Measurements from ENCODE around the gene HSPG2. TPM values are rescaled to one million over a fixed set of nuclear protein-coding genes. Genes with fewer than 3 reads are reported as not detected.

Gene HSPG2
- total and polyA plus RNA-seq, 11 donors: 164 to 608 (median 304) TPM

GRCh38 chr1:21816602-21817302 is 120.4 kb downstream of the HSPG2 start:
- ATAC-seq: no peak
- Histone ChIP-seq H3K27me3 (peaks cover 0 to 14% (median 0%) of the 10 kb centered on the region in 9 donors), H3K4me1 (peaks cover 0 to 32% (median 7%) of the 10 kb centered on the region in 12 donors), H3K36me3 (peaks cover 0 to 22% (median 12%) of the 10 kb centered on the region in 9 donors), H3K4me3 (no peak overlapping the region), H3K27ac (no peak overlapping the region), H3K9me3 (peaks cover 0 to 4% (median 0%) of the 10 kb centered on the region in 12 donors)
- TF ChIP-seq, protein P1, sequence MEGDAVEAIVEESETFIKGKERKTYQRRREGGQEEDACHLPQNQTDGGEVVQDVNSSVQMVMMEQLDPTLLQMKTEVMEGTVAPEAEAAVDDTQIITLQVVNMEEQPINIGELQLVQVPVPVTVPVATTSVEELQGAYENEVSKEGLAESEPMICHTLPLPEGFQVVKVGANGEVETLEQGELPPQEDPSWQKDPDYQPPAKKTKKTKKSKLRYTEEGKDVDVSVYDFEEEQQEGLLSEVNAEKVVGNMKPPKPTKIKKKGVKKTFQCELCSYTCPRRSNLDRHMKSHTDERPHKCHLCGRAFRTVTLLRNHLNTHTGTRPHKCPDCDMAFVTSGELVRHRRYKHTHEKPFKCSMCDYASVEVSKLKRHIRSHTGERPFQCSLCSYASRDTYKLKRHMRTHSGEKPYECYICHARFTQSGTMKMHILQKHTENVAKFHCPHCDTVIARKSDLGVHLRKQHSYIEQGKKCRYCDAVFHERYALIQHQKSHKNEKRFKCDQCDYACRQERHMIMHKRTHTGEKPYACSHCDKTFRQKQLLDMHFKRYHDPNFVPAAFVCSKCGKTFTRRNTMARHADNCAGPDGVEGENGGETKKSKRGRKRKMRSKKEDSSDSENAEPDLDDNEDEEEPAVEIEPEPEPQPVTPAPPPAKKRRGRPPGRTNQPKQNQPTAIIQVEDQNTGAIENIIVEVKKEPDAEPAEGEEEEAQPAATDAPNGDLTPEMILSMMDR (IDR thresholded peaks at IDR 0.05): no peak
- no peak for TF ChIP-seq POLR2A (IDR thresholded peaks at IDR 0.05)
- intact Hi-C loops (cut with DNase I): no loop called here
- no peak for DNase-seq
- WGBS, 4 donors: 84 to 92% (median 87%) methylated on average over 8 of the region's 8 CpGs

DNA sequence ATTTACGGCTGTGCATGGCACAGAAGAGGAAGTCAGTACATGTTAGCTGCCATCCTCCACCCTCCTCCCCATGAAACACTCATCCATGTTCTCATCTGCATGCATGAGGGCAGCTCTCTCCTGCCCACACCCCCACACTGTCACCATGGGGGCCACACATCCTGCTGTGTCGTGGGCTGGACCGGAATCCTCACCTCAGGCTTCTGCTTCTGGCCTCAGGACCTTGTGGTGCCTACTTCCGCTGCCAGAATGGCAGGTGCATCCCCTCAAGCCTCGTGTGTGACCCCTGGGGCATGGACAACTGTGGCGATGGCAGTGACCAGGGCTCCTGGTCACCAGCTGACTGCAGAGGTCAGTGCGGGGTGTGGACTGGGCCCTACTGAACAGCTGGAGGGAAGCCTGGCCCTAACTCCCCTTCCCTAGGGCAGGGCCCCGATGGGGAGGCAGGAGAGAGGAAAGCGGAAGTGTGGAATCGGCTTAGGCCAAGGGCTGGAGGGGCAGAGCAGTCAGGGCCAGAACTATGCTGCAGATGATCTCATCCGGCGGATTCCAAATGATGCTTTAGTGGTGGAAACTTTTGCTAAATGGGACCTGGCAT is 121.3 kb downstream of the HSPG2 start:
- 63 to 89% (median 70%) methylated on average over 12 of the region's 12 CpGs for WGBS, 4 donors
- TF ChIP-seq POLR2A (IDR thresholded peaks at IDR 0.05): no peak
- TF ChIP-seq, protein P1 (IDR thresholded peaks at IDR 0.05): no peak
- Histone ChIP-seq H3K27ac (no peak overlapping the region), H3K9me3 (peaks cover 0 to 4% (median 0%) of the 10 kb centered on the region in 12 donors), H3K4me1 (peaks cover 0 to 32% (median 7%) of the 10 kb centered on the region in 12 donors), H3K27me3 (peaks cover 0 to 14% (median 0%) of the 10 kb centered on the region in 9 donors), H3K36me3 (peaks cover 0 to 13% (median 3%) of the 10 kb centered on the region in 9 donors), H3K4me3 (no peak overlapping the region)
- ATAC-seq (peak in 3 of 4 donors; percentile 35 to 57 (median 52)), DNase-seq (peak in 2 of 5 donors; percentile 37 to 38)
- intact Hi-C loops (cut with DNase I): no loop called here

DNA sequence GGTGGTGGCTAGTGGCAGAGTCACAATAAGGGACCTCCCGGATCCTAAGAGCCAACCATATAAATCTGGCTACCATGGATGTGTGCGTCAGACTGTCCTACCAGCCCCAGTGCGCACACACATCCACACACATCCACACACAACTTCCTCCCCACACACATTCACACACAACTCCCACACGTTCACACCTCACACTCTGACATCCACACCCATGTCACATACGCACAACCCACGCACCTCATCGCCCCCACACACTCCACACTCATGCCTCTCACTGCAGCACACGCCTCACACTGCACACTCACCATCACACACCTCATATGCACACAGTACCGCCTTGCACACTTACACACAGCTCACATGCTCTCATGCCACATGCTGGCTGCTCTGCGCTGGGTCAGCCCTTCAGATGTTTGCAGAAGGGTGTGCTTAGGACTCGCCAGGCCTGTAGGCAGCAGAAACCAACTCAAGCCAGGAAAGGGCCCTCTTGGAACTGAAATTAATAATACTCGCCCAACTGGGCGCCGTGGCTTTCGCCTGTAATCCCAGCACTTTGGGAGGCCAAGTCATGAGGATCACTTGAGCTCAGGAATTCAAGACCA is 122.0 kb downstream of the HSPG2 start:
- DNase-seq: no peak
- peaks cover 0 to 14% (median 0%) of the 10 kb centered on the region in 9 donors for H3K27me3 ChIP-seq
- H3K36me3 ChIP-seq: peaks cover 0 to 9% (median 0%) of the 10 kb centered on the region in 9 donors
- 95 to 98% (median 96%) methylated on average over 15 of the region's 15 CpGs for WGBS, 4 donors
- no peak for TF ChIP-seq POLR2A (IDR thresholded peaks at IDR 0.05)
- TF ChIP-seq, protein P1 (IDR thresholded peaks at IDR 0.05): no peak
- ATAC-seq: peak in 2 of 4 donors; percentile 3 to 6
- H3K4me3 ChIP-seq: no peak overlapping the region
- H3K27ac ChIP-seq: no peak overlapping the region
- peaks cover 0 to 32% (median 7%) of the 10 kb centered on the region in 12 donors for H3K4me1 ChIP-seq
- peaks cover 0 to 4% (median 0%) of the 10 kb centered on the region in 12 donors for H3K9me3 ChIP-seq
- intact Hi-C loops (cut with DNase I): no loop called here
